Measurements from ENCODE around the gene XBP1.

DNA sequence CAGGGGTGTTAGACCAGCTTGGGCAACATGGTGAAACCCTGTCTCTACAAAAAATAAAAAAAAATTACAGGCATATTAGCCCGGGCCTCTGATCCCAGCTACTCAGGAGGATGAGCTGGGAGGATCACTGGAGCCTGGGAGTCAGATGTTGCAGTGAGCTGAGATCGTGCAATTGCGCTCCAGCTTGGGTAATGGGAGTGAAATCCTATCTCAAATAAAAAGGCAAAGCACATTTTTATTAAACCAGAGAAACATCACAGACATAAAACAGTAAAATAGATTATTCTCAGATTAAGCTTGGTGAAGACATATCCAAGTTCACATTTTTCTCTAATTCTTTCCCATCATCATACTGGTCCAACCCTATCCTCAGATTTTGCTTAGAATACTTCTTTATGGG lies 30.1 kb upstream of the XBP1 start:
- TF ChIP-seq ZNF143 (CRISPR knock-in tag; IDR thresholded peaks at IDR 0.05), result no peak
- TF ChIP-seq HDAC6 (IDR thresholded peaks at IDR 0.05; ENCODE audit: low read depth, low read length), result no peak
- no peak for TF ChIP-seq SMYD3 (CRISPR knock-in tag; IDR thresholded peaks at IDR 0.05)
- no peak for TF ChIP-seq ZNF879 (CRISPR knock-in tag; IDR thresholded peaks at IDR 0.05)
- TF ChIP-seq, protein P1, sequence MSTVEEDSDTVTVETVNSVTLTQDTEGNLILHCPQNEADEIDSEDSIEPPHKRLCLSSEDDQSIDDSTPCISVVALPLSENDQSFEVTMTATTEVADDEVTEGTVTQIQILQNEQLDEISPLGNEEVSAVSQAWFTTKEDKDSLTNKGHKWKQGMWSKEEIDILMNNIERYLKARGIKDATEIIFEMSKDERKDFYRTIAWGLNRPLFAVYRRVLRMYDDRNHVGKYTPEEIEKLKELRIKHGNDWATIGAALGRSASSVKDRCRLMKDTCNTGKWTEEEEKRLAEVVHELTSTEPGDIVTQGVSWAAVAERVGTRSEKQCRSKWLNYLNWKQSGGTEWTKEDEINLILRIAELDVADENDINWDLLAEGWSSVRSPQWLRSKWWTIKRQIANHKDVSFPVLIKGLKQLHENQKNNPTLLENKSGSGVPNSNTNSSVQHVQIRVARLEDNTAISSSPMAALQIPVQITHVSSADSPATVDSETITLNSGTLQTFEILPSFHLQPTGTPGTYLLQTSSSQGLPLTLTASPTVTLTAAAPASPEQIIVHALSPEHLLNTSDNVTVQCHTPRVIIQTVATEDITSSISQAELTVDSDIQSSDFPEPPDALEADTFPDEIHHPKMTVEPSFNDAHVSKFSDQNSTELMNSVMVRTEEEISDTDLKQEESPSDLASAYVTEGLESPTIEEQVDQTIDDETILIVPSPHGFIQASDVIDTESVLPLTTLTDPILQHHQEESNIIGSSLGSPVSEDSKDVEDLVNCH (CRISPR knock-in tag; IDR thresholded peaks at IDR 0.05), result no peak
- TF ChIP-seq, protein P2, sequence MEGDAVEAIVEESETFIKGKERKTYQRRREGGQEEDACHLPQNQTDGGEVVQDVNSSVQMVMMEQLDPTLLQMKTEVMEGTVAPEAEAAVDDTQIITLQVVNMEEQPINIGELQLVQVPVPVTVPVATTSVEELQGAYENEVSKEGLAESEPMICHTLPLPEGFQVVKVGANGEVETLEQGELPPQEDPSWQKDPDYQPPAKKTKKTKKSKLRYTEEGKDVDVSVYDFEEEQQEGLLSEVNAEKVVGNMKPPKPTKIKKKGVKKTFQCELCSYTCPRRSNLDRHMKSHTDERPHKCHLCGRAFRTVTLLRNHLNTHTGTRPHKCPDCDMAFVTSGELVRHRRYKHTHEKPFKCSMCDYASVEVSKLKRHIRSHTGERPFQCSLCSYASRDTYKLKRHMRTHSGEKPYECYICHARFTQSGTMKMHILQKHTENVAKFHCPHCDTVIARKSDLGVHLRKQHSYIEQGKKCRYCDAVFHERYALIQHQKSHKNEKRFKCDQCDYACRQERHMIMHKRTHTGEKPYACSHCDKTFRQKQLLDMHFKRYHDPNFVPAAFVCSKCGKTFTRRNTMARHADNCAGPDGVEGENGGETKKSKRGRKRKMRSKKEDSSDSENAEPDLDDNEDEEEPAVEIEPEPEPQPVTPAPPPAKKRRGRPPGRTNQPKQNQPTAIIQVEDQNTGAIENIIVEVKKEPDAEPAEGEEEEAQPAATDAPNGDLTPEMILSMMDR (CRISPR knock-in tag; IDR thresholded peaks at IDR 0.05), result no peak
- TF ChIP-seq YEATS2 (CRISPR knock-in tag; IDR thresholded peaks at IDR 0.05; ENCODE audit: borderline replicate concordance), result no peak

Data from HepG2 (cell line).